ENCODE data around the gene N4BP2L2.

The N4BP2L2 gene

DNA sequence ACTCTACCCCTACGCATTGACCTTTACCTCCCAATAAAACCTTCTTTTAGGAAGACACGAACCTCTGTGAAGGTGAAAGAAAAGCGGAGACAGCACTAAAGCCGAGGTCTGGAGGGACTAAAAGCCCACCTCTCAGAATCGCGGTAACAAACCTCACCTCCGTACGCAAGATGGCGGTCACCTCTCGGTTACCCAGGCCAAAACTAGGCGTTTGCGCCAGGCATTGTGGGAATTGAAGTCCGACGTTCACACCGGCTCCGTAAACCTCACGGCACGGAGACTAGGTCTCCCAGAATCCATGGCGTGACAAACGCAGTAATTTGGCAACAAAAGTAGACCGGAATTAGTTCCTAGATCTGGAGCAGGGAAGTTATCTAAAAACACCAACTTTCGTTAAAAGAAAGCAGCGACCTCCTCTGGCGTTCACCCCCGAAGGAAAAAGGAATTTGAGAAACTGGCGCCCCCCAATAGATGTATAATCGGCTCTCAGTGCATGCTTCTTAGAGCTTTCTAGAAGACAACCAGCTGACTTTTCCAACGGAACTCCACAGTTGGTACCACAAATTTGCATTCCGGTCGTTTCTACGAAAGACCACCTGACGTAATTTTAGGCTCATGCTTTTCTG lies at the start of gene N4BP2L2:
TSS of gene N4BP2L2 (minus strand) at position 175 of the 626 bp plus-strand sequence. CDS start 1,768 bp downstream, outside the sequence.
- TF ChIP-seq, protein P1, sequence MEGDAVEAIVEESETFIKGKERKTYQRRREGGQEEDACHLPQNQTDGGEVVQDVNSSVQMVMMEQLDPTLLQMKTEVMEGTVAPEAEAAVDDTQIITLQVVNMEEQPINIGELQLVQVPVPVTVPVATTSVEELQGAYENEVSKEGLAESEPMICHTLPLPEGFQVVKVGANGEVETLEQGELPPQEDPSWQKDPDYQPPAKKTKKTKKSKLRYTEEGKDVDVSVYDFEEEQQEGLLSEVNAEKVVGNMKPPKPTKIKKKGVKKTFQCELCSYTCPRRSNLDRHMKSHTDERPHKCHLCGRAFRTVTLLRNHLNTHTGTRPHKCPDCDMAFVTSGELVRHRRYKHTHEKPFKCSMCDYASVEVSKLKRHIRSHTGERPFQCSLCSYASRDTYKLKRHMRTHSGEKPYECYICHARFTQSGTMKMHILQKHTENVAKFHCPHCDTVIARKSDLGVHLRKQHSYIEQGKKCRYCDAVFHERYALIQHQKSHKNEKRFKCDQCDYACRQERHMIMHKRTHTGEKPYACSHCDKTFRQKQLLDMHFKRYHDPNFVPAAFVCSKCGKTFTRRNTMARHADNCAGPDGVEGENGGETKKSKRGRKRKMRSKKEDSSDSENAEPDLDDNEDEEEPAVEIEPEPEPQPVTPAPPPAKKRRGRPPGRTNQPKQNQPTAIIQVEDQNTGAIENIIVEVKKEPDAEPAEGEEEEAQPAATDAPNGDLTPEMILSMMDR (IDR thresholded peaks at IDR 0.05; ENCODE audit: low read depth, low read length), result peak; percentile 31
- in situ Hi-C loops (cut with HindIII; ENCODE audit: low sequenced_read_pairs), result no loop called here
- peak; percentile 98 for DNase-seq (ENCODE audit: low read depth, low spot score)
- H3K4me3 ChIP-seq (ENCODE audit: low read depth, low read length), result peak within 1 kb of the TSS; percentile 82

DNA sequence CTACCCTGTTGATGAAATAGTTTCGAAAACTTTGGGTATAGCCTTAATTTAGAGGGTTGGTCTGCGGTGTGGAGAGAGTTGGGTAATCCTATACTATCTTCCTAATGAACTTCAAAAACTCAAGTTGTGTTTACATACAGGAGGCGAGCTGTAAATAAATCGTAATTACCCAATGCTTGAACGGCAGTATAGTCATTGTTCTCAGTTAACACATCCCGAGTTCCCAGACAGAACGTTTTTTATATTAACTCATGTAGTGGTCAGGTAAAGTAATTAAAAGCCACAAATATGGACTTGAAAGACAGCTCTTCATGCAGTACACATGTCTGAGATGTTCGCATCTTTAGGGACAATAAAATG lies 49.2 kb upstream of the N4BP2L2 start:
- in situ Hi-C loops (cut with HindIII; ENCODE audit: low sequenced_read_pairs), result no loop called here
- DNase-seq (ENCODE audit: low read depth, low spot score), result peak; percentile 48
- TF ChIP-seq, protein P1 (IDR thresholded peaks at IDR 0.05; ENCODE audit: low read depth, low read length), result no peak
- H3K4me3 ChIP-seq (ENCODE audit: low read depth, low read length), result peak overlapping the region; percentile 60

DNA sequence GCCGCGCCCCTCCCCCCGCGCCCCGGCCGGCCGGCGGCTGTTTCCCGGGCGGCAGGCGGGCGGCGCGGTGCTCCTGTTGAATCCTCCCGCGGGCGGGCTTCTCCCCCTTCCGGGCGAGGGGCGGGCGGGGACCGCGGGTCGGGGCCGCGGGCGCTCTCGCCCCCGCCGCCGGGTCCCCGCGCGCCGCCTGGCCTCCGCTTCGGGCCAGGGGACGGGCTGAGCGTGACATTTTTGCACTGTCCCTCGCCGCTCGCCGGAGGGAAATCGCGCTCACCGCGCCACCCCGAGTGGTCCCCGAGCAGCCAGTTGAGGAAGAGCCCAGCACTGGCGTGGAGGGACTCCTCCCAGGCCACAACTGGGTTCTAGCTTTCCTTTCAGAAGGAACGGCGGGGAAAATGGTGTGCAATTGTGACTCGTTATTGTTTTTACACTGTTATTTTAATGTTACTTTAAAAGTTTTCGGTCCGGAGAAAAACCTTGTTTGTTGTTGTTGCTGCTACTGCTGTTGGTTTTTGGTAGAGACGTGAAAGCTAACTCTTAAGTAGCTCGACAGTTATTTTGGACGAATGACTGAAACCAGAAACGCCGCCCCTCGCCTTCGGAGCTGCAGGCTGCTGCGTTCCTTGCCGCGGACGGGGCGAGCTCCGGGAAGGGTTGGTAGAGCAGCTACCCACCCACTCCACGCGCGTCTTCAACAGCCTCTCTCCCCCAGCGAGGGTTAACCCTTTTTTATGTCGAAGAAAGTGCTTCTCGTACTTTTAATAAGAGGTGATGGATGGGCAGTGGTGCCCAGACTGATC lies 48.6 kb upstream of the N4BP2L2 start:
- peak; percentile 70 for DNase-seq (ENCODE audit: low read depth, low spot score)
- TF ChIP-seq, protein P1 (IDR thresholded peaks at IDR 0.05; ENCODE audit: low read depth, low read length), result no peak
- peak overlapping the region; percentile 60 for H3K4me3 ChIP-seq (ENCODE audit: low read depth, low read length)
- in situ Hi-C loops (cut with HindIII; ENCODE audit: low sequenced_read_pairs), result no loop called here

DNA sequence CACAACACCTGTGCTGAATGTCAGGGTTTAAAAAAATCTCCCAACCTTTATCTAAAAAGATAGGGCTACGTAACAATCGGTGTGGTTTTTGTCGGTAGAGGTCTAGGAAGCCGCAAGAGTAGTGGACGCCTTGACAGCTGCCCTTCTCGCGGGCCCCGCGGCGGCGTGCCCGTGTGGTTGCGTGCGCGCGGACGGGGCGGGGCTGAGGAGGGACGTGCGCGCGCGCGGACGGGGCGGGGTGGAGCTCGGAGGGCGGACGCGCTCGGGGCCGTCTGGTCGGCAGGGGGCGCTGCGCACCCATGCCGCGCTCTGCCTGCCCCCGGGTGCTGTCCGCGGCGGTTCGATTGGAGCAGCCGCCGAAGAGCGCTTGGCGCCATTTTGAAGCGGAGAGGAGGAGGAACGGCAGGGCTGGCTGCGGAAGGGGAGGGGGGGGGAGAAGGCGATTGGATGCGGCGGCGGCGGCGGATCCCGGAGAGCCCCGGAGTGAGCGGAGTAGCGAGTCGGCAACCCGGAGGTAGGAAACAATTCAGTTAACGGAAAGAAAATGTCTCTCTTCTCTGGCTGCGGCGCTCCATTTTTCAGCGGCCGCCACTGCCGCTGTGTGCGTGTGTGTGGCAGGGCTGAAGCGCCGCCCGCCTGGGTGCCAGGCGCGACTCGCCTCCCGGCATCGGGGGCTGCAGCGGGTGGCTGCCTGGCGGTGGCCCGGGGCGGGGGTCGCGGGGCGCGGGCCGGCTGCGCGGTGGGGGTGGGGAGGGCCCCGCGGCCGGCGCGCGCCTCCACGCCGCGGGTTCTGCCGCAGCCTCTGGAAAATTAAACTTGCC lies 47.7 kb upstream of the N4BP2L2 start, which contains the start of gene PDS5B:
TSS of gene PDS5B (plus strand) at position 373 of the 821 bp plus-strand sequence. CDS start 62,321 bp downstream, outside the sequence.
- DNase-seq (ENCODE audit: low read depth, low spot score), result peak; percentile 96
- in situ Hi-C loops (cut with HindIII; ENCODE audit: low sequenced_read_pairs), result no loop called here
- TF ChIP-seq, protein P1 (IDR thresholded peaks at IDR 0.05; ENCODE audit: low read depth, low read length), result peak; percentile 64
- H3K4me3 ChIP-seq (ENCODE audit: low read depth, low read length), result peak within 1 kb of the TSS; percentile 66

DNA sequence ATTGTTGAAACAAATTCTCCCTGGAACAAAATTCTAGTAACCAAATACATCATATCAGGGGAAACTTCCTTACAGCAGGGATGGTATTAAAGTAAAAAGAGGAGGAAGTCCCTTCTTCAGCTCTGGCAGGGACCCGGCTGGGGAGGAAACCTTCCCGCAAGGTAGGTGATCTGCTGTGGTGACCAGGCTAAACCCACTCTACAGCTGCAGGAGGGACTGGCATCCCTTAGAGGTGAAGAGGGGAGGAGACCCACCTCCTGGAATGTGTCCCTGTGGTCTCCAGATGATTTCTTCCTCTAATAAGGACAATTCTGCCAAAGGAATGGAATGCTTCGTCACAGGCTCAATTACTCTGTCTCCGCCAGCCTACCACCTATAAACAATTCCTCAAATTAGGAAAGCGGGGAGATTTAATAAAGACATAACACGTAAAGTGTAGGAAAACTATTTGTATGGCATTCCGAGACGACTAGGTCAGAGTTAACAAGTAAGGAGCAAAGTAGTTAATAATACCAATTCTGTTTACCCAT lies 47.0 kb upstream of the N4BP2L2 start:
- DNase-seq (ENCODE audit: low read depth, low spot score), result no peak
- H3K4me3 ChIP-seq (ENCODE audit: low read depth, low read length), result peak overlapping the region; percentile 47
- in situ Hi-C loops (cut with HindIII; ENCODE audit: low sequenced_read_pairs), result no loop called here
- TF ChIP-seq, protein P1 (IDR thresholded peaks at IDR 0.05; ENCODE audit: low read depth, low read length), result no peak

DNA sequence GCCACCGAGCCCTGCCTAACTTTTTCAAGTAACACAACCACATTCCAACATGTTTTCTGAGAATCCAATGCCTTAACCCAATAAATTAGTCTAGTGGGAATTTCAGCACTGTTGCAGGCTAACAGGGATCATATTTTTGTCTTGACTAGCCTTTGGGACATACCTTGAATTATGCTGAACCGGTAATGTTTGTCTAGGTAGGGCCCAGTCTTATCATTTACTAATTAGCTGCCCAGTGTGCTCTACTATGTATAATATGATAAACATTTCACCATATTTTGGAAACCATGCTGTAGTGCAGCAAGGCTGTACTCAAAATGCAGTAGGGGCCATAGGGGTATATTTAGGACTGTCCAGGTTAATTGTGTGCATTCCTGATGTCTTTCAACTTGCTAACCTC lies 44.4 kb upstream of the N4BP2L2 start:
- no peak for DNase-seq (ENCODE audit: low read depth, low spot score)
- TF ChIP-seq, protein P1 (IDR thresholded peaks at IDR 0.05; ENCODE audit: low read depth, low read length), result no peak
- H3K4me3 ChIP-seq (ENCODE audit: low read depth, low read length), result no peak overlapping the region
- in situ Hi-C loops (cut with HindIII; ENCODE audit: low sequenced_read_pairs), result no loop called here

All from astrocyte of the spinal cord (primary cell).